ENCODE measurements around the gene LTF.

Gene LTF

GRCh38 chr3:46409739-46410489 is 54.8 kb downstream of the LTF start:
- POLR2A ChIA-PET: no interaction called here
- TF ChIP-seq ZNF311 (tag by site-specific recombination; IDR thresholded peaks at IDR 0.05; ENCODE audit: borderline replicate concordance) (no peak), ZNF302 (tag by site-specific recombination; IDR thresholded peaks at IDR 0.05; ENCODE audit: low read depth) (no peak), ZNF776 (tag by site-specific recombination; IDR thresholded peaks at IDR 0.05; ENCODE audit: borderline replicate concordance) (no peak)
- Histone ChIP-seq H3K36me3 (ENCODE audit: control insufficient read depth in 2 of 2, insufficient read depth in 1 of 2, low read length in 2 of 2) (no peaks in the 10 kb centered on the region), H3K9me3 (ENCODE audit: control insufficient read depth, insufficient read depth, low read depth, low read length) (no peaks in the 10 kb centered on the region), H3K4me1 (ENCODE audit: control insufficient read depth, insufficient read depth, low read length) (no peaks in the 10 kb centered on the region), H3K27ac (ENCODE audit: extremely low read depth, low read depth, low read length) (no peak overlapping the region), H3K4me3 (ENCODE audit: low read depth, low read length) (no peak overlapping the region)
- CTCF ChIA-PET: no interaction called here

- no peaks in the 10 kb centered on the region for H3K9me3 ChIP-seq (ENCODE audit: control insufficient read depth, insufficient read depth, low read depth, low read length)
- CTCF ChIA-PET: no interaction called here
- H3K27ac ChIP-seq (ENCODE audit: extremely low read depth, low read depth, low read length): no peak overlapping the region
- no peaks in the 10 kb centered on the region for H3K36me3 ChIP-seq (ENCODE audit: control insufficient read depth in 2 of 2, insufficient read depth in 1 of 2, low read length in 2 of 2)
- no peak overlapping the region for H3K4me3 ChIP-seq (ENCODE audit: low read depth, low read length)
- POLR2A ChIA-PET: no interaction called here
- TF ChIP-seq ZNF629 (tag by site-specific recombination; IDR thresholded peaks at IDR 0.05) (no peak), ZNF16 (tag by site-specific recombination; IDR thresholded peaks at IDR 0.05; ENCODE audit: low read depth) (no peak), ZNF473 (tag by site-specific recombination; IDR thresholded peaks at IDR 0.05) (no peak), SALL2 (tag by site-specific recombination; IDR thresholded peaks at IDR 0.05; ENCODE audit: borderline replicate concordance) (no peak), ZIC2 (tag by site-specific recombination; IDR thresholded peaks at IDR 0.05) (no peak), ZNF843 (tag by site-specific recombination; IDR thresholded peaks at IDR 0.05) (no peak), WT1 (tag by site-specific recombination; IDR thresholded peaks at IDR 0.05) (no peak), ZNF148 (tag by site-specific recombination; IDR thresholded peaks at IDR 0.05; ENCODE audit: borderline replicate concordance) (no peak), ZNF121 (tag by site-specific recombination; IDR thresholded peaks at IDR 0.05) (no peak), BCL11B (tag by site-specific recombination; IDR thresholded peaks at IDR 0.05; ENCODE audit: low read depth) (no peak), ZNF26 (tag by site-specific recombination; IDR thresholded peaks at IDR 0.05) (no peak), KLF16 (tag by site-specific recombination; IDR thresholded peaks at IDR 0.05) (no peak), ZBTB6 (tag by site-specific recombination; IDR thresholded peaks at IDR 0.05) (no peak), ZNF398 (tag by site-specific recombination; IDR thresholded peaks at IDR 0.05) (no peak), ZNF560 (tag by site-specific recombination; IDR thresholded peaks at IDR 0.05; ENCODE audit: borderline replicate concordance) (no peak), KLF8 (tag by site-specific recombination; IDR thresholded peaks at IDR 0.05) (no peak), ZNF664 (tag by site-specific recombination; IDR thresholded peaks at IDR 0.05) (no peak), ZNF521 (tag by site-specific recombination; IDR thresholded peaks at IDR 0.05) (no peak)
- no peaks in the 10 kb centered on the region for H3K4me1 ChIP-seq (ENCODE audit: control insufficient read depth, insufficient read depth, low read length)
These were observed 55.9 kb downstream of the LTF start for GRCh38 chr3:46408853-46409252.
